Endodermal cell (in vitro differentiated cells): ENCODE data around the gene TADA1. TPM values are rescaled to one million over a fixed set of nuclear protein-coding genes. Genes with fewer than 3 reads are reported as not detected.

Experiments
- DNase-seq: peaks from one replicate; pipeline ENCODE4 v3.0.0-alpha.2; 2017
- H3K27ac ChIP-seq: 2 replicates; pipeline ENCODE4 v1.5.1; 2013; ENCODE audit warnings: mild to moderate bottlenecking, low read depth, low read length, moderate library complexity
- H3K27me3 ChIP-seq: 2 replicates; pipeline ENCODE4 v1.6.1; 2013; ENCODE audit warnings: mild to moderate bottlenecking, low read length, moderate library complexity; ENCODE audit not compliant: insufficient read depth, control insufficient read depth, poor library complexity, severe bottlenecking
- H3K36me3 ChIP-seq: 2 replicates; pipeline ENCODE4 v1.7.0; 2013; ENCODE audit warnings: mild to moderate bottlenecking, low read length, moderate library complexity; ENCODE audit not compliant: control insufficient read depth, insufficient read depth
- H3K4me1 ChIP-seq: one replicate; pipeline ENCODE4 v1.7.0; 2013; ENCODE audit warnings: low read length; ENCODE audit not compliant: control insufficient read depth, insufficient read depth
- H3K4me3 ChIP-seq: 2 replicates; pipeline ENCODE4 v1.5.1; 2013; ENCODE audit warnings: mild to moderate bottlenecking, low read length, moderate library complexity
- H3K9ac ChIP-seq: 2 replicates; pipeline ENCODE4 v1.6.1; 2013; ENCODE audit warnings: mild to moderate bottlenecking, low read length, moderate library complexity; ENCODE audit not compliant: poor library complexity, severe bottlenecking; ENCODE audit errors: extremely low read depth
- H3K9me3 ChIP-seq: 2 replicates; pipeline ENCODE4 v1.6.1; 2013; ENCODE audit warnings: mild to moderate bottlenecking, low read length, moderate library complexity; ENCODE audit not compliant: control insufficient read depth
- H3K27ac Mint-ChIP-seq: 2 replicates; pipeline ENCODE4 v1.8.0; 2020; ENCODE audit warnings: mixed read lengths
- H3K27me3 Mint-ChIP-seq: 2 replicates; pipeline ENCODE4 v1.8.0; 2021; ENCODE audit warnings: mild to moderate bottlenecking, mixed read lengths; ENCODE audit not compliant: insufficient read depth
- H3K36me3 Mint-ChIP-seq: 2 replicates; pipeline ENCODE4 v1.8.0; 2020; ENCODE audit warnings: low read depth, mixed read lengths
- H3K4me1 Mint-ChIP-seq: 2 replicates; pipeline ENCODE4 v1.8.0; 2020; ENCODE audit warnings: mixed read lengths
- H3K4me3 Mint-ChIP-seq: 2 replicates; pipeline ENCODE4 v1.8.0; 2020; ENCODE audit warnings: mild to moderate bottlenecking, moderate library complexity, mixed read lengths
- H3K9me3 Mint-ChIP-seq: 2 replicates; pipeline ENCODE4 v1.8.0; 2020; ENCODE audit warnings: mild to moderate bottlenecking, mixed read lengths
- WGBS, 2 experiments: methylation state at CpG; one replicate each; pipeline versions ENCODE4 v1.1.5 to v1.1.7; 2013; ENCODE audit warnings: missing lambda C conversion rate in 2 of 2, mixed read lengths in 1 of 2; ENCODE audit not compliant: insufficient coverage in 1 of 2, insufficient read length in 1 of 2; 5-methylcytosine and 5-hydroxymethylcytosine counted together
- total RNA-seq, 2 donors: library from RNA; stranded (reverse); fragmentation: NEBNext Ultra II Directional in 1 of 2; extraction: Animal tissue kit (Norgen Biotek cat#: 25700) in 1 of 2; gene quantifications; 2 replicates in 1 of 2; 3 replicates in 1 of 2; pipeline ENCODE4 v1.2.1, GENCODE V29; 2021
- TF ChIP-seq, protein P1 (sequence below): fragments of 200-600 bp; sonication (generic); conservative IDR thresholded peaks from 2 replicates; pipeline ENCODE4 v1.5.0; 2021; ENCODE audit warnings: antibody characterized with exemption, mild to moderate bottlenecking

TADA1 gene
- total RNA-seq, 2 donors from 2014 or later: 18.4 to 19.9 TPM

DNA sequence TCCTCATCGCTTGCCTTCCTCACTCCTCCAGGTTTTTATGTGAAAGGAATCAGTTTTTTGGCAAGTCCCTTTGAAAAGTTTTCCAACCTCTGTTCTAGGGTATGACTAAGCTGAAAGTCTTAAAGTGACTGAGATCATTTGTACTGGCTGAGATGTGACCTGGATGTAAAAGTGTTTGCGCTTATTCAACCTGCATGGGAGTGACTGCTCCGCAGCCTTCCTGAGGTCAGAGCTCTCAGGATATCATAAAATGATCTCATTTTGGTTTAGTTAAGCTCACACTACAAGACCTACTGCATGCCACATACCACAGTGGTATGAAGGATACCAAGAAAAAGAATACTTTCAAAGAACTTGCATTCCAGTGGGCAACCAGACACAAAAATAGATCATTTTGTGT, 29.8 kb upstream of the TADA1 start:
- H3K9me3 Mint-ChIP-seq: peaks cover 5% of the 10 kb centered on the region
- no peak overlapping the region for H3K4me3 Mint-ChIP-seq
- H3K36me3 ChIP-seq: no peaks in the 10 kb centered on the region
- TF ChIP-seq, protein P1, sequence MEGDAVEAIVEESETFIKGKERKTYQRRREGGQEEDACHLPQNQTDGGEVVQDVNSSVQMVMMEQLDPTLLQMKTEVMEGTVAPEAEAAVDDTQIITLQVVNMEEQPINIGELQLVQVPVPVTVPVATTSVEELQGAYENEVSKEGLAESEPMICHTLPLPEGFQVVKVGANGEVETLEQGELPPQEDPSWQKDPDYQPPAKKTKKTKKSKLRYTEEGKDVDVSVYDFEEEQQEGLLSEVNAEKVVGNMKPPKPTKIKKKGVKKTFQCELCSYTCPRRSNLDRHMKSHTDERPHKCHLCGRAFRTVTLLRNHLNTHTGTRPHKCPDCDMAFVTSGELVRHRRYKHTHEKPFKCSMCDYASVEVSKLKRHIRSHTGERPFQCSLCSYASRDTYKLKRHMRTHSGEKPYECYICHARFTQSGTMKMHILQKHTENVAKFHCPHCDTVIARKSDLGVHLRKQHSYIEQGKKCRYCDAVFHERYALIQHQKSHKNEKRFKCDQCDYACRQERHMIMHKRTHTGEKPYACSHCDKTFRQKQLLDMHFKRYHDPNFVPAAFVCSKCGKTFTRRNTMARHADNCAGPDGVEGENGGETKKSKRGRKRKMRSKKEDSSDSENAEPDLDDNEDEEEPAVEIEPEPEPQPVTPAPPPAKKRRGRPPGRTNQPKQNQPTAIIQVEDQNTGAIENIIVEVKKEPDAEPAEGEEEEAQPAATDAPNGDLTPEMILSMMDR: no peak
- H3K9ac ChIP-seq: no peak overlapping the region
- no peak overlapping the region for H3K4me3 ChIP-seq
- no peaks in the 10 kb centered on the region for H3K4me1 ChIP-seq
- H3K9me3 ChIP-seq: peaks cover 4% of the 10 kb centered on the region
- no peak overlapping the region for H3K27ac Mint-ChIP-seq
- H3K27ac ChIP-seq: no peak overlapping the region
- no peak for DNase-seq
- H3K36me3 Mint-ChIP-seq: no peaks in the 10 kb centered on the region
- no peaks in the 10 kb centered on the region for H3K4me1 Mint-ChIP-seq
- WGBS, 2 experiments: 94 to 98% methylated on average over 2 to 3 of the region's 3 CpGs
- no peaks in the 10 kb centered on the region for H3K27me3 Mint-ChIP-seq
- H3K27me3 ChIP-seq: no peaks in the 10 kb centered on the region

DNA sequence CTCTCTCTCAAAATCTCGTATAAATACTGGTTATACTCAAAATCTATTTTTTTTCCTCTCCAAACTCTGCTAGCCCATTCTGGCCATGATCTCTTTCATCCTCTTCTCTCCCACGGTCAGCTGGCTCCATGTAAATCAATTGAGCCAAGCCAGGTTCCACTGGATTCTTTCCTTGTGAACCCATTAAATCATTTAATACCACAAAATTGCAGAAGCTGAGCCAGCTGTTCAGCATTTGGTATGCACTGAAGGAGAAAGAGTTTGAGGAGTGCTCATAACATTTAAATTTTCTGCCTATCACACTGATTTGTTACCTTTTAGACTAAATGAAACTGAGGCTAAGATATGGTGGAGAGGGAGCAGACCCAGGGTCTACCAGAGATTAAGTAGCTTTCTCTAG, 29.1 kb upstream of the TADA1 start:
- TF ChIP-seq, protein P1: no peak
- no peaks in the 10 kb centered on the region for H3K36me3 ChIP-seq
- no peak overlapping the region for H3K4me3 ChIP-seq
- no peaks in the 10 kb centered on the region for H3K4me1 ChIP-seq
- H3K36me3 Mint-ChIP-seq: no peaks in the 10 kb centered on the region
- no peak overlapping the region for H3K27ac Mint-ChIP-seq
- no peak overlapping the region for H3K27ac ChIP-seq
- H3K27me3 ChIP-seq: no peaks in the 10 kb centered on the region
- 89 to 90% methylated on average over 2 of the region's 2 CpGs for WGBS, 2 experiments
- DNase-seq: no peak
- no peaks in the 10 kb centered on the region for H3K4me1 Mint-ChIP-seq
- H3K4me3 Mint-ChIP-seq: no peak overlapping the region
- H3K9ac ChIP-seq: no peak overlapping the region
- no peaks in the 10 kb centered on the region for H3K9me3 ChIP-seq
- H3K27me3 Mint-ChIP-seq: no peaks in the 10 kb centered on the region
- H3K9me3 Mint-ChIP-seq: no peaks in the 10 kb centered on the region

DNA sequence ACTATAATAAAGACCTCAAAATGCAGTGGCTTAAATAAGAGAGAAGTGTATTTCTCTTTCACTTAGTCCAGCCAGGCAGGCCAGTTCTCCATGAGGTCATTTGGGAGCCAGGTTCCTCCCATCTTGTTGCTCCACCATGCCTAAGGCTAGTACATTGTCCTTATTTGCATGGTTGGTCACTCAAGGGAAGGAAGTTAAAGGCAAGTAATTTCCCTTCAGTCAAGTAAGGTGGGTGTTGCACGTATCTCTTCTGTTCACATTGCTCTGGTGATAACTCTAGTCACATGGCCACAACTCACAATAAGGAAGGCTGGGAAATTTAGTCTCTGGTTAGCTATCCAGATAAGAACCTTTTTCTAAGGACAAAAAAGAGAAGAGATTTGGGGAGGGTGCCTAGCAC, 27.2 kb upstream of the TADA1 start:
- no peak overlapping the region for H3K4me3 ChIP-seq
- no peak overlapping the region for H3K9ac ChIP-seq
- H3K27ac ChIP-seq: no peak overlapping the region
- H3K27me3 ChIP-seq: no peaks in the 10 kb centered on the region
- peaks cover 3% of the 10 kb centered on the region for H3K9me3 ChIP-seq
- H3K36me3 Mint-ChIP-seq: no peaks in the 10 kb centered on the region
- H3K36me3 ChIP-seq: no peaks in the 10 kb centered on the region
- peaks cover 2% of the 10 kb centered on the region for H3K27me3 Mint-ChIP-seq
- 88% methylated on average over 1 of the region's 1 CpG; no CpG with 5 or more reads in 1 of the 2 experiments for WGBS, 2 experiments
- TF ChIP-seq, protein P1: no peak
- no peak for DNase-seq
- no peak overlapping the region for H3K4me3 Mint-ChIP-seq
- no peaks in the 10 kb centered on the region for H3K4me1 ChIP-seq
- H3K27ac Mint-ChIP-seq: no peak overlapping the region
- H3K4me1 Mint-ChIP-seq: no peaks in the 10 kb centered on the region
- peaks cover 4% of the 10 kb centered on the region for H3K9me3 Mint-ChIP-seq
